Activated CD8-positive, alpha-beta memory T cell treated with anti-CD3 and anti-CD28 coated beads for 36 hours (primary cell): Measurements from ENCODE around the gene VASN. TPM values are rescaled to one million over a fixed set of nuclear protein-coding genes. Genes with fewer than 3 reads are reported as not detected.
"Not testable (repeated sequence)": the region's sequence is repeated elsewhere in the genome, so short reads cannot be mapped to it uniquely, and the experiment has no call there.

Experiments
- CTCF ChIA-PET: fragments of 350-600 bp; sonication (Branson Sonifier 250); formaldehyde crosslinking; loops from one replicate; lab custom pipeline; 2021; ENCODE audit warnings: antibody characterized with exemption; lab: Charles Lee
- POLR2A ChIA-PET: fragments of 350-600 bp; sonication (Branson Sonifier 250); formaldehyde crosslinking; loops from one replicate; lab custom pipeline; 2021; ENCODE audit warnings: antibody characterized with exemption; lab: Charles Lee
- total RNA-seq, 2 experiments: library from RNA; stranded (reverse); gene quantifications; one replicate each; pipeline ENCODE4 v1.2.3, GENCODE V29; 2021

The VASN gene
- total RNA-seq, 2 experiments from 2014 or later = 0.13 TPM

- ChIA-PET CTCF (interaction anchor here (7.8 kb wide), 1 partner anchor 15 kb away, joined by 45 read pairs; no protein-coding TSS in a partner anchor), POLR2A (no interaction called here)
Measured at GRCh38 chr16:4387781-4388180, 16.1 kb downstream of the VASN start.

DNA sequence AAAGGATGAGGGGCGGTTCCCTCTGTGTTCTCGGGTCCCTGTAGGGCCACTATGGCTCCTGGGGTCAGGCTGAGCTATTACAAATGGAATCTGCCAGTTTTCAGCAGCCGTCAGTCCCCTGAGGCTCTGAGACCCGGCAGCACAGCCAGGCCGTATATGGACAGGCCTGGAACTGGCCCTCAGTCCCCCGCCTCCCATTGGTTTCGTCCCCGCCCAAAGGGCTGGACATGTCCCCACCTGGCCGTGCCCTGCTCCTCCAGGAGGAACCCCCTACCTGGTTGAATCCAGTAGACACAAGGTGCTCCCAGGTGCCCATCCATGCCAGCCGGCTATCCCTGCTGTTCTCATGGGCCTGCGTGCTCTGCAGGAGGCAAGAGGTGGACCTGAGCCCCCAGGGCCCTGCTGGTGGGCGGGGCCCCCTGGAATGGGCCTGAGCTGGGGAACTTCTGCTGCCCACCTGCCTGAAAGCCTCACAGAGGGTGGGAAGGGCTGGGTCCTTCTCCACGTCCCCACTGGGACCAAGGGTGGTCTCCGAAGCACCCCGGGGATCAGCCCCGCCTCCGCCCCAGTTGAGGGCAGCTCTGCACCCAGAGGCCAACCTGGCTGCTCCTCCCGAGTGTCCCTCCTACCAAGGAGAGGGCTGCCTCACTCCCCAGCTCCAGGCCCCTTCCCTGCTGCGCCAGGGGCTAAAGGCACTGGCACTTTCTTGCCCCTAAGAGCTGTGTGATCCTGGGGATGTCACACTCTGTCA is 16.8 kb downstream of the VASN start:
- CTCF ChIA-PET = interaction anchor here (7.8 kb wide), 1 partner anchor 14 kb away, joined by 45 read pairs; no protein-coding TSS in a partner anchor
- POLR2A ChIA-PET = no interaction called here

DNA sequence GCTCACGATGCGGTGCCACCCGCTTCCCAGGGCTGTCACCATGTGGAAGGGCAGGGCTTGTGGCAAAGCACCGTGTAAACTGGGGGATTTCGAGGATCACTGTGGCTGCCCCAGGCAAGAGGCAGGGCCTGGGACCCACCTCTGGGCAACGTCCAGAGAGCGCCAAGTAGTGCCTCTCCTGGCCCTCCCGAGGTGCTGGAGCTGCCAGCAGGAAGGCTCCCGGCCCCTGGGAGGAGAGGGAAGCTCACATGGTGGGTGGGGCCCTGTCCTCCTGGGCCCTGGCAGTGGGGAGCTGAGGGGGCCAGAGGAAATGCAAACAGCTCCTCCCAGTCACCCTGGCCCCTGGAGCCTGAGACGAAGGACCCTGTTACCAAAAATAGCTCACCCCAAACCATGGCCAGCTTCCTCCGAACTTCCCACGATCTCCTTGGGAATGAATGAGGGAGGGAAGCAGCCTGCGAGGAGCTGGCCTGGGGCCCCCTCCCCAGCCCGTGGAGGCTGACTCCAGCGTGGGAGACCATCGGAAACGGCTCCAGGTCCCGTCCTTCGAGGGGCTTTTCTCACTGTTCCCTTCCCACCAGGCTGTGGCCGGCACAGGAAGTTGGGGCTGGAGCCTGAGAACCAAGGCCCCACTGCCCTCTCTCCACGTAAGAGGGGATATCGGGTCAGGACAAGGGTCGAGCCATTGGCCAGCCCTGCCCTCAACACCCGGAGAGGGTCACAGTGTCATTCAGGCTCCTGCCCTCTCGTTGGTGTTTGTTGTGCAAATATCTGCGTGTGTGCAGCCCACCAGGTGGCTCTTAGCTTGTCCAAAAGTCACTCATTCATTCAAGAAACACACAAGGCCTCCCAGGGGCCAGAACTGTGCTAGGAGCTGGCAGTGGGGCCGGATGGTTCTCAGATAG is 17.7 kb downstream of the VASN start:
- ChIA-PET POLR2A (no interaction called here), CTCF (interaction anchor here (7.8 kb wide), 1 partner anchor 13 kb away, joined by 45 read pairs; no protein-coding TSS in a partner anchor)

- POLR2A ChIA-PET = no interaction called here
Measured at GRCh38 chr16:4390266-4391260, 18.9 kb downstream of the VASN start.

GRCh38 chr16:4391631-4392381 is 20.2 kb downstream of the VASN start:
- ChIA-PET CTCF (interaction anchor here (7.8 kb wide), 1 partner anchor 11 kb away, joined by 45 read pairs; no protein-coding TSS in a partner anchor), POLR2A (no interaction called here)

More at GRCh38 chr16:4390266-4391260, 18.9 kb downstream of the VASN start:
- CTCF ChIA-PET = interaction anchor here (7.8 kb wide), 1 partner anchor 12 kb away, joined by 45 read pairs; no protein-coding TSS in a partner anchor

DNA sequence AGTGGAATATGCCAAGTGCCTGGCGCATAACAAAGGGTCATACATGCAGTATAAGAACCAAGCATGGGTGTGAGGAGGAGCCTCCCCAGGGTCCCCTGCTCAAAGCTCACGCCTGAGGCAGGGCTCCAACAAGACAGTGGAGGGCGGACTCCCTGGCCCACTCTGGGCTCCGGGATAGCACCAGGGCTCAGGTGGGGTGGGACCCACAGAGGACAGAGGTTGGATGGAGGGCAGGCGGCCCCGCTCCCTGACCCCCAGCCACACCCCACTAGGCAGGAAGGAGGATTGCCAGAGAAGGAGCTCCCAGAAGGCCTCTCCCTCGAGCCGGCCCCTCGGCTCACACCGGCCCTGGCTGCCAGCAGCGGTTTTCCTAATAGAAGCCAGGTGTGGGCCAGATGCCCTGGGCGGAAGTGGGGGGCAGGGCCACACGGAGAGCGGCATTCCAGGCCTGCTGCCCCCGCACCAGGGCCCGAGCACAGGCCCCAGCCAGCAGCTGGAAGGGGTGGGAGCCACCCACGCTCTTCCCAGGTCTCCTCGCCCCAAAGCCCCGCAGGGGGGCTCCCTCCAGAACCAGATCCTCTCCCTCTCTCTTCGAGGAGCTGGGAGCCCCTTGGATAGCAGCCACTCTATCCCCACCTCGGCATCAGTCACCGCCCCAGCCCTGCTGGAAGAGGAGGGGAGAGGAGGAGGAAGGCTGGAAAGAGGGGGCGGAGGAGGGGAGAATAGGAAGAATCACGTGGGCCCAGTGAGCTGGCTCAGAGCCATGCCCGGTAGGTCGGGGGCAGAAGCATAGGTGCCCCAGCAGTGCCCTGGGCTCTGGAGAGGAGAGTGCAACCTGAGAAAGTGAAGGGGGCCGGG is 21.0 kb downstream of the VASN start:
- ChIA-PET POLR2A (no interaction called here), CTCF (interaction anchor here (0.6 to 7.8 kb wide), 3 partner anchors 10 to 43 kb away, joined by 3 to 45 read pairs (median 3); no protein-coding TSS in a partner anchor)

- CTCF ChIA-PET = interaction anchor here (1.3 to 7.8 kb wide), 2 partner anchors 10 to 43 kb away, joined by 3 to 45 read pairs; no protein-coding TSS in a partner anchor
- POLR2A ChIA-PET = no interaction called here
Measured at GRCh38 chr16:4393240-4393600, 21.6 kb downstream of the VASN start.

- CTCF ChIA-PET = interaction anchor here (1.3 to 7.8 kb wide), 2 partner anchors 9 to 44 kb away, joined by 3 to 45 read pairs; no protein-coding TSS in a partner anchor
Measured at GRCh38 chr16:4393850-4394249, 22.2 kb downstream of the VASN start.

DNA sequence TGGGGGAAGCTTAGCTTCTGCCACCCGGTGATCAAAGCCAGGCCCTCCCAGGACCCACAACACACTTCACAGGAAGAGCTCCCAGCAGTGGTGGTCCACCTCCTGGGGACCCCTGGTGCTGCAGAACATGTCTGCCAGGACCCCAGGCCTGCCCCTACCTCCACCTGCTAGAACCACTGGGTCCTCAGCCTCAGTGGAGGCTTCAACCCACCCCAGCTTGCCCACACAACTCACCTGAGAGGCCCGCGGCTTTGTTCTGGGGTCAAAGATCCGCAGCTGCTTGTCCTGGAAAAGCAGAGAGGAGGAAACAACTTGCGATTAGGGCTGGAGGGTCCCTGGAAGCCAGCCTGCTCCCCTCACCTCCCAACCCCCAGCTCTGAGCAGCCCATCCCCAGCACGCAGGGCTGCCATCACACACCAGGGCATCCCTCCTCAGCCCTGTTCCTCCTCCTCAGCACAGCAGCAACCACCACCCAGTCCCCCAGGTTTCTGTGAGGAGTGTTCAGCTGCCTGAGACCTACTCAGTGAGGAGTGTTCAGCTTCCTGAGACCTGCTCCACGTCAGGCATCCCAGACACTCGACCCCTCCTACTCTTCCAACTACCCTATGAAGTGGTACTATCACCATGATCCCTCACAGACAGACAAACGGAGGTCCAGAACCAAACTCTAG is 23.5 kb downstream of the VASN start:
- CTCF ChIA-PET = interaction anchor here (7.8 kb wide), 1 partner anchor 8 kb away, joined by 45 read pairs; no protein-coding TSS in a partner anchor
- POLR2A ChIA-PET = no interaction called here

More at GRCh38 chr16:4393850-4394249, 22.2 kb downstream of the VASN start:
- POLR2A ChIA-PET = not testable (repeated sequence)

DNA sequence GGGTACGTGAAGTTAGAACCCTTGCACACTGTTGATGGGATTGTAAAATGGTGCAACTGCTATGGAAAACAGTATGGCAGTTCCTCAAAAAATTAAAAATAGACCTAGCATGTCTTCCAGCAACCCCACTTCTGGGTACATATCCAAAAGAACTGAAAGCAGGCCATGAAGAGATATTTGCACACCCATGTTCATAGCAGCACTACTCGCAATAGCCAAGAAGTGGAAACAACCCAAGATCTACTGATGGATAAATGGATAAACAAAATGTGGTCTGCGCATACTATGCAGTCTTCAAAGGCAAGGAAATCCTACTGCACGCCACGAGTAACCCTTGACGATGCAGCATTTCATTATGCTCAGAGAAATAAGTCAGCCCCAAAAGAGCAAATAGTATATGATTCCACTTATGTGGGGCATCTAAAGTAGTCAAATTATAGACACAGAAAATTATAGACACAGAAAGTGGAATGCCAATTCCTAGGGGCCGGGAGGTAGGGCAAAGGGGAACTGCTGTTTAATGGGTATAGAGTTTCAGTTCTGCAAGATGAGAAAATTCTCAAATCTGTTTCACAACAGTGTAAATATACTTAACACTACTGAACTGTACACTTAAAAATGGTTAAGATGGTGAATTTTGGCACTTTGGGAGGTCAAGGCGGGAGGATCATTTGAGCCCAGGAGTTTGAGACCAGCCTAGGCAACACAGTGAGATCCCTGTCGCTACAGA is 27.5 kb downstream of the VASN start:
- CTCF ChIA-PET = interaction anchor here (0.7 to 2.2 kb wide), 2 partner anchors 14 to 282 kb away, joined by 3 to 6 read pairs; no protein-coding TSS in a partner anchor
- POLR2A ChIA-PET = no interaction called here

DNA sequence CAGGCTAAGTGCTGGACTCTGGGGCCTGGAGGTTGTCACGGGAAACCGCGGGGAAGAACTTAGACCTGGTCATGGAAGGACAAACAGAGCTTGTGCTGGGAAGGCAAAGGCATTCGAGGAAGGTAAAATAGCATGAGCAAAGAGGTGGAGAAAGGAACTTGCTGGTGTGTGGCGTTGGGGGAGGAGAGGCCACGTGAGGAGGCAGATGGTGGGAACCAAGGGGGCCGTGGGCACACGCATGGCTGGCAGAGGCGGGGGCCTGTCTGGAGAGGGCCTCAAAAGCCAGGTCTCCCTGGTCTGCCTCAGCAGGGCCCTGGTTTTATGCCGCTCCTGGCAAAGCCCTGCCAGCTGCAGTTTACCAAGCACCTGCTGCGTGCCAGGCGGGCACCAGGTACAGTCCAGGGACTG is 29.4 kb downstream of the VASN start:
- POLR2A ChIA-PET = no interaction called here

GRCh38 chr16:4401510-4401909 is 29.9 kb downstream of the VASN start:
- CTCF ChIA-PET = interaction anchor here (1.2 to 3.8 kb wide), 10 partner anchors 10 to 128 kb away, joined by 3 to 45 read pairs (median 7); partner anchors contain the start of genes CORO7 and TFAP4
- POLR2A ChIA-PET = no interaction called here

More for the DNA sequence above, 29.4 kb downstream of the VASN start:
- CTCF ChIA-PET = interaction anchor here (2.2 to 3.8 kb wide), 4 partner anchors 10 to 71 kb away, joined by 6 to 45 read pairs (median 18); partner anchors contain the start of gene CORO7

DNA sequence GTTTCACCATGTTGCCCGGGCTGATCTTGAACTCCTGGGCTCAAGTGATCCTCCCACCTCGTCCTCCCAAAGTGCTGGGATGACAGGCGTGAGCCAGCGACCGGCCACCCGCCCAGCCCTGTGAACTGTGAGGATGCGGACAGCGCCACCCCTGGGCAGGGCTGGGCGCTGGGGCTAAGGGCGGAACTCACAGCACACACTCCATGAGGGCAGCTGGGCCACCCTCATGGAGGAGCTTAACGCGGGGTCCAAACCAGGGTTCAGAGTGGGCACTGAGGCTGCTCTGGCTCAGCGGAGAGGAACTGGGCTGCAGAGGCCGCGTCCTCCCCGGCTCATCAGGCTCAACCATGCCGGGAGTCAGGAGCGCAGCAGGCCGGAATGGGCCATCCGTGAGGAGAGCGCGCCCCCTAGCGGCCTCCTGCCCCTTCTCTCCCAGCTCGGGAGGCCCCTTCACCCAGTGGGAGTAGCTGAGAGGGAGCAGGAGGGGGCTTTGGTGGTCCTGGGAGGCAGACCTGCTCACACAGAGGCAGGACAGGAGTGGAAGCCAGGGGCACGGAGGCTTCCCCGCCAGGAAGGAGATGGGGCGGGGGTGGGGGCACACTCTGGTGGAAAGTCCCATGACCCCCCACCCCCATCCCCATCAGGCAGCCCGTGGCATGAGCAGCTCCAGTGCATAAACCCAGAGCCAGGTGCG is 30.9 kb downstream of the VASN start:
- ChIA-PET POLR2A (interaction anchor here (0.6 kb wide), 2 partner anchors 102 to 595 kb away, joined by 3 to 4 read pairs; no protein-coding TSS in a partner anchor), CTCF (interaction anchor here (0.6 to 3.8 kb wide), 24 partner anchors 10 to 462 kb away, joined by 3 to 45 read pairs (median 4); partner anchors contain the start of genes CORO7, PAM16 and TFAP4)
